ENCODE data around the gene ZNF609.

Gene ZNF609, protein sequence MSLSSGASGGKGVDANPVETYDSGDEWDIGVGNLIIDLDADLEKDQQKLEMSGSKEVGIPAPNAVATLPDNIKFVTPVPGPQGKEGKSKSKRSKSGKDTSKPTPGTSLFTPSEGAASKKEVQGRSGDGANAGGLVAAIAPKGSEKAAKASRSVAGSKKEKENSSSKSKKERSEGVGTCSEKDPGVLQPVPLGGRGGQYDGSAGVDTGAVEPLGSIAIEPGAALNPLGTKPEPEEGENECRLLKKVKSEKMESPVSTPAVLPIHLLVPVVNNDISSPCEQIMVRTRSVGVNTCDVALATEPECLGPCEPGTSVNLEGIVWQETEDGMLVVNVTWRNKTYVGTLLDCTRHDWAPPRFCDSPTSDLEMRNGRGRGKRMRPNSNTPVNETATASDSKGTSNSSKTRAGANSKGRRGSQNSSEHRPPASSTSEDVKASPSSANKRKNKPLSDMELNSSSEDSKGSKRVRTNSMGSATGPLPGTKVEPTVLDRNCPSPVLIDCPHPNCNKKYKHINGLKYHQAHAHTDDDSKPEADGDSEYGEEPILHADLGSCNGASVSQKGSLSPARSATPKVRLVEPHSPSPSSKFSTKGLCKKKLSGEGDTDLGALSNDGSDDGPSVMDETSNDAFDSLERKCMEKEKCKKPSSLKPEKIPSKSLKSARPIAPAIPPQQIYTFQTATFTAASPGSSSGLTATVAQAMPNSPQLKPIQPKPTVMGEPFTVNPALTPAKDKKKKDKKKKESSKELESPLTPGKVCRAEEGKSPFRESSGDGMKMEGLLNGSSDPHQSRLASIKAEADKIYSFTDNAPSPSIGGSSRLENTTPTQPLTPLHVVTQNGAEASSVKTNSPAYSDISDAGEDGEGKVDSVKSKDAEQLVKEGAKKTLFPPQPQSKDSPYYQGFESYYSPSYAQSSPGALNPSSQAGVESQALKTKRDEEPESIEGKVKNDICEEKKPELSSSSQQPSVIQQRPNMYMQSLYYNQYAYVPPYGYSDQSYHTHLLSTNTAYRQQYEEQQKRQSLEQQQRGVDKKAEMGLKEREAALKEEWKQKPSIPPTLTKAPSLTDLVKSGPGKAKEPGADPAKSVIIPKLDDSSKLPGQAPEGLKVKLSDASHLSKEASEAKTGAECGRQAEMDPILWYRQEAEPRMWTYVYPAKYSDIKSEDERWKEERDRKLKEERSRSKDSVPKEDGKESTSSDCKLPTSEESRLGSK (N-terminal part only)

GRCh38 chr15:64460206-64460723, at the start of gene ZNF609:
TSS of gene ZNF609 (plus strand) at chr15:64460578. CDS start at chr15:64499420, 38,842 bp downstream.
- peak; percentile 96 for DNase-seq

- no peak for DNase-seq
These were observed 48.2 kb upstream of the ZNF609 start for GRCh38 chr15:64412216-64412615.

GRCh38 chr15:64422697-64423096, 37.7 kb upstream of the ZNF609 start:
- no peak for DNase-seq

- no peak for DNase-seq
These were observed 36.4 kb upstream of the ZNF609 start for GRCh38 chr15:64423970-64424369.

GRCh38 chr15:64425221-64425620, 35.2 kb upstream of the ZNF609 start:
- DNase-seq = no peak

- DNase-seq = peak; percentile 53
These were observed 33.4 kb upstream of the ZNF609 start for GRCh38 chr15:64426845-64427465.

- DNase-seq = no peak
These were observed 30.9 kb upstream of the ZNF609 start for GRCh38 chr15:64429448-64429847.

DNA sequence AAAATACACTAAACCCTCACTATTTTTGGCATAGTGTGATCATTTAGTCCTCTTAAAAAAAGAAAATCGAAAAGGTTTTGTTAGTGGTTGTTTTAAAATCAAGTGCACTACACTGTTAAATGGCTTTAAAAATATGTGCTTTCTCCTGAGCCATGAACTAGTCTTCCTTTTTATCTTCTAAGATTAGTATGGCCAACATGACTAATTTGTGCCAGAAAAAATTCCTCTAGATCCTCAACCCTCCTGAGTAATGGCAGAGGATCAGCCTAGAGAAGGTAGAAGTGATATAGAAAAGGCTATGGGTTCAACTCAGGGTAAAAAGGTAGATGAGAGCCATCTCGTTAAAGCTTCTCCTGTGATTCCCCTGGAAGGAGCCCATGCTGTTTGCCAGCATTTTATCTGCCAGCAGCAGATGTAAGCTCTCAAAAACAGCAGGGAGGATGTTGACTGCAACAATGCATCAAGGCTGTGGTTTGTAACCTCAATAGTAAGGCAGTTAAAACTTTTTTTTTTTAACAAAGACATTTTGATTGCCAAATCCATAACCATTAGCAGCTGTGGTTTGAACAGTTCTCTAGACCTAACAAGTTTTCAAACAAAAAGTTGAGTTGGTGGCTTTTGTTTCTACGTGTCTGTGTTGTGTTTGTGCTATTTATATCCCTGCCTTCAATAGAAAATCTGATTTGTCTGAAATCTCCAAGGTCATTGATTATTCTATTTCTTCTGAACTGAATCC, 30.2 kb upstream of the ZNF609 start:
- peak; percentile 95 for DNase-seq

GRCh38 chr15:64437982-64438381, 22.4 kb upstream of the ZNF609 start:
- no peak for DNase-seq

DNA sequence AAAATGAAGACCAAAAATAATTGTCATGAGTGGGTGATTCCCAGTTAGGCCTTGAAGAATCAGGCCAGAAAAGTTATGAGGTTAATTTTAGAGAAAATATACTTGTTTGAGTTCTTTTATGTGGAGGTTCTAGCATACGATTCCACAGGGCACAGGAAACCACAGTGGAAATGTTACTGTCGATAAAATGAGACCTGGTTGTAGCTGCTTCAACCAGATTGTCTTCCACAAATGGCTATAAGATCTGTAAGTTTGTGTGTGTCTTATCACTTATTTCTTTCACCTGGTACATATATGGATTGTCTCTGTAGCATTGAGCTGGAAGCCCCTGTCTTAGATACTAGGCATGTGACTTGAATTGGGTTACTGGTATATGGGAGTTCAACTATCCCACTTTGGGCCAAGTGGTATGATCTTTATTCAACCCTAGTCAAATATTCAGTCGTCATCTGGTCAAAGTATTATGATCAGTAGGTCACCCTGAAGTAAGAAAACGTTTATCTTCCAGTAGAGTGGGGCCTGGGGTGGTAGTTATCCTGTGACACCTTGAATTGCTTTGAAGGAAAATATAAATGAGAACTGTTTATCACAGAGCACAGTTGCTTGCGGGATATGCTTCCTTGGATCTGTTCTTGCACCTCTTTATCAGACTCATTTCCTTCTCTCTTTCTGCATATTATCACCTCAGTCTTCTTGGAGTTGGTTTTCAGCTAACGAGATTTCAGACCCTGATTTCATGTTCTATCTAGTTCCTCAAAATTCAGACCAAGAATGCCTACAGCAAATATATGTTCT, 21.5 kb upstream of the ZNF609 start:
- DNase-seq = peak; percentile 94

GRCh38 chr15:64441852-64442251, 18.5 kb upstream of the ZNF609 start:
- DNase-seq = no peak

DNA sequence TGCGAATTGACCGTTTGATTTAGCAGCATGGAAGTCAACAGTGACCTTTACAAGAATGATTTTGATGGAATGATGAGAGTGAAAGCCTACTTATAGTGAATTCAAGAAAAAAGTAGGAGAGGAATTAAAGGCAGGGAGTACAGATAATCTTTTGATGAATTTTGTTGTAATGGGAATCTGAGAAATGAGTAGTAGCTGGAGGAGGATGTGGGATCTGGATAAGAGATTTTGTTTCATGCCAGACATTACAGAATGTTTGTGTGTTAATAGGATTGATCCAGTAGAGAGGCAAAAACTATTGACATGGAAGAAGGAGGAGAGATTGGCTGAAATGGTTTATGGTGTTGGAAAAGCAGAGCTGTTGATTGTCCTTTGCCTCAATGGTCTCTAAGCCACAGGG, 17.4 kb upstream of the ZNF609 start:
- DNase-seq = no peak

DNA sequence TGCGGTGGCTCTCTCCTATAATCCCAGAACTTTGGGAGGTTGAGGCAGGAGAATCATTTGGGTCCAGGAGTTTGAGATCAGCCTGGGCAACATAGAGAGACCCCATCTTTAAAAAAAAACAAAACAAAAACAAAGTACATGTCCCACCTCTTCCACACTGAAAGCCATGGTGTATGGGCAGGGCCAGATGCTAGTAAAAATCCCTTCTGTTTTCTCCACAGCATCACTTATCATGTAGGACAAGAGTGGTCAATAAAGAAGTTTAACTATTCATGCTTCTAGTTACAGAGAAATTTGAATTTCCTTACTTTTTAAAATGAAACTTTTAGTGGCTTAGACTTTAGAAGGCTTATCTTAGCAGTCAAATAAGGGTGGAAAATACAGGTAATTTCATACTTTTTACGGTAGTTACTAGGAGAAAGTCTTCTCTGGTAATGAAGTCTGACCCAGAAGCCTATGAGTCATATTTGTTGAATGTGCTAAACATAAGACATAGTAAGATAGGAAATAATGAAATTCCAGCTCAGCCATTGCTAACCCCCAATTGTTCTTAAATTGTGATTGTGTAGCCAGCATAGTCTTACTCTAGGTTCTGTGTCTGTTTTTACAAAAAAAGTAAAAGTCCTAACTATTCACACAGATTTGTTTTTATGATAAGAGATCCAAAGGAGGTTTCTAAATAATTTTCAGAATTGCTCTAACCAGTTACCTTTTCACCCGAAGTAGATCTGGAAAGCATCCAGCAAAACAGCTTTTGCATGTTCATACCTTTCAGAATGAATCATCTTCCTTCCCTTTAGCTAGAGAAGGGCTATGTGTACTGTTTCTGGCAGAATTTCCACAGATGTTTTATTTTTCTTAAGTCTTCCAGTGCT, 16.4 kb upstream of the ZNF609 start:
- no peak for DNase-seq

GRCh38 chr15:64444836-64445235, 15.5 kb upstream of the ZNF609 start:
- no peak for DNase-seq

DNA sequence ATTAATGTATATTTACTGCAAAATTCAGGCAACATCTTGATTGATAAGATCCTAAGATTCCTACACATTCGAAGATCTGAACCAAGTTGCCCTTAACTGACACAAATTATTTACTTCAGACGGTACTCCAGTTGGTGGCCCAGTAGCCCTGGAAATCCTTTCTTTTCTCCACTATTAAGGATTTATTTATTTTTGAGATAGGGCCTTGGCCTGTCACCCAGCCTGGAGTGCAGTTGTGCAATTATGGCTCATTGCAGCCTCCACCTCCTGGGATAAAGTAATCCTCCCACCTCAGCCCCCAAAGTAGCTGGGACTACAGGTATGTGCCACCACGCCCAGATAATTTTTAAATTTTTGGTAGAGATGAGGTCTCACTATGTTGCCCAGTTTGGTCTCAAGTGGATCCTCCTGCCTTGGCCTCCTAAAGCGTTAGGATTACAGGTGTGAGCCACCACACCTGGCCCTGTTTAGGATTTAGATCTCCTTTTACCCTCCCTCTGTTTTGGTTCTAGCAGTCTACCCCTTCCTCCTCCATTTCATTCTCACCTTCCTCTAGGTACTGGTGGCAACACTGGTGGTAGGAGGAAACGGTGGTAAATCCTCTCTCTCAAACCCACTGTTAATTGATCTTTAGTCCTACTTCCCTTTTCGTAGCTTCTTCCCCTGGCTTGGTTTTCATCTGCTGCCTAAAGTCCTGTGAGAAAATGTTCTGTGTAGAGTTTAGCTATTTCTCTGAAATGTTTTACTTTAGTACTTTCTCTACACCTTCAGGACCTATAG, 12.7 kb upstream of the ZNF609 start:
- DNase-seq = peak; percentile 29

DNA sequence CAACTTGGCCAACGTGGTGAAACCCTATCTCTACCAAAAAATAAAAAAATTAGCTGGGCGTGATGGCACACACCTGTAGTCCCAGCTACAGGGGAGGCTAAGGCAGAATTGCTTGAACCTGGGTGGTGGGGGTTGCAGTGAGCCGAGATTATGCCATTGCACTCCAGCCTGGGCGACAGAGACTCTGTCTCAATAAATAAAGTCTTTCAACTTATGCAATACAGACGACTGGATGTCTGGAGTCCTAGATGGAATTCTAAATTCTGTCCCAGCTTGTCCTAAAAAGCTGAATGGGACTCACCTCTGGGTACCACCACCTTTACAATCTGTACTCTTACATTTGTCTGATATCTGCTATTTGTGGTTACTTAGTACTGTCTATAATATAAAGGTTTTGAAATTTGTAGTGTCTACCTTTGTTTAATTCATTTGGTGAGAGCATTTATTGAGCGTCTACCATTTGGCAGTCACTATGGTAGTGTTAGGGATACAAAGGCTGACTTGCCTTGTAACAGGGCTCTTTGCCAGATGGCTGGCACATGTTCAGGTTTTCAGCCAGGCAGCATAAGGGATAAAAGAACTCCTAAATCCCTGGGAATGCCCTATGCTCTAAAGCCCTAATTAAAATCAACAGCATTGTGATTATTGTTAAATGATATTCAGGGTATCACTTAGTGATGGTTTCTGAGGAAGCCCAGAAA, 7.2 kb upstream of the ZNF609 start:
- no peak for DNase-seq

DNA sequence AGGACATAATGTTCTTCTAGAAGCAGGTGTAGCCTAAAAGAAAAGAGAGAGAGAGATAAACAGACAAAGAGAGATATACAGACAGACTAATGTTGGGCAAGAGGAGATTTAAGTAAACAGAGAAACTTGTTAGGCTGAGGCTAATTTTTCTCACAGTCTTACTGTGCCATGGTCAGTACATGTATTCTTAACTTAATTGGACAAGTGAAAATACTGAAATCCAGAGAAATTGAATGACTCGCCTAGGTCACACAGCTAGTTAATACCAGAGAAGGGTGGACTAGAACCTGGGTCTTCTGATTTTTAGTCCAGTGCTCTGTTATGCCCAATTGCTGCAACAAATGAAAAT, 6.7 kb upstream of the ZNF609 start:
- no peak for DNase-seq

- no peak for DNase-seq
These were observed 6.1 kb upstream of the ZNF609 start for GRCh38 chr15:64454282-64454681.

Measured in OCI-M1 (cell line).